B cell (primary cell): ENCODE data around the gene SHE. TPM values are rescaled to one million over a fixed set of nuclear protein-coding genes. Genes with fewer than 3 reads are reported as not detected.

Experiments
- ATAC-seq: fragments of 200-7000 bp; cut with Tn5 transposase; one replicate; pipeline ENCODE4 v1.10.0; 2021; ENCODE audit warnings: low read depth, mild to moderate bottlenecking, moderate number of reproducible peaks, moderate library complexity
- CTCF ChIA-PET: fragments of 350-600 bp; sonication (Branson Sonifier 250); formaldehyde crosslinking; loops from one replicate; lab custom pipeline; 2021; ENCODE audit warnings: antibody characterized with exemption, inconsistent platforms; lab: Charles Lee
- POLR2A ChIA-PET: fragments of 350-600 bp; sonication (Branson Sonifier 250); formaldehyde crosslinking; loops from one replicate; lab custom pipeline; 2021; ENCODE audit warnings: antibody characterized with exemption; lab: Charles Lee
- DNase-seq: peaks from one replicate; pipeline ENCODE4 v3.0.0; 2013
- H2AFZ ChIP-seq: 2 replicates; pipeline ENCODE4 v1.6.1; 2012; ENCODE audit warnings: mild to moderate bottlenecking, low read depth, low read length; ENCODE audit not compliant: insufficient read depth, poor library complexity, severe bottlenecking
- H3K27ac ChIP-seq, 2 donors: 1 replicate in 1 of 2; 2 replicates in 1 of 2; pipeline ENCODE4 v1.5.1; 2012 to 2013; ENCODE audit warnings: low read length in 2 of 2, mild to moderate bottlenecking in 2 of 2, moderate library complexity in 1 of 2
- H3K27me3 ChIP-seq, 4 experiments: fragments of 200-600 bp in 1 of 4; sonication (generic) in 1 of 4; replicated peaks in 1 of 4; 1 replicate in 2 of 4; 2 replicates in 2 of 4; pipeline versions ENCODE4 v1.6.1 to v1.7.0; 2013 to 2016; ENCODE audit warnings: low read length in 3 of 4, mild to moderate bottlenecking in 2 of 4, mixed read lengths in 1 of 4, moderate library complexity in 1 of 4; ENCODE audit not compliant: insufficient read depth in 4 of 4, control insufficient read depth in 3 of 4; ENCODE audit errors: control extremely low read depth in 1 of 4
- H3K36me3 ChIP-seq, 2 experiments: replicated peaks in 1 of 2; 1 replicate in 1 of 2; 2 replicates in 1 of 2; pipeline versions ENCODE4 v1.6.1 to v1.7.1; 2013; ENCODE audit warnings: low read length in 1 of 2; ENCODE audit not compliant: insufficient read depth in 2 of 2, control insufficient read depth in 1 of 2; ENCODE audit errors: control extremely low read depth in 1 of 2, extremely low read depth in 1 of 2
- H3K4me1 ChIP-seq, 2 donors: fragments of 200-600 bp in 1 of 2; sonication (generic) in 1 of 2; 1 replicate in 1 of 2; 2 replicates in 1 of 2; pipeline versions ENCODE4 v1.5.1 to v1.6.1; 2013 to 2017; ENCODE audit warnings: low read length in 2 of 2; ENCODE audit not compliant: control insufficient read depth in 2 of 2, insufficient read depth in 2 of 2
- H3K4me2 ChIP-seq: replicated peaks from 2 replicates; pipeline ENCODE3; 2012; ENCODE audit warnings: mild to moderate bottlenecking, low read depth, low read length; ENCODE audit not compliant: poor library complexity, severe bottlenecking
- H3K4me3 ChIP-seq, 5 experiments: fragments of 200-600 bp in 1 of 5; sonication (generic) in 1 of 5; 1 replicate in 3 of 5; 2 replicates in 2 of 5; pipeline versions ENCODE4 v1.5.1 to v1.7.0; 2011 to 2016; ENCODE audit warnings: low read length in 4 of 5, mild to moderate bottlenecking in 4 of 5, low read depth in 2 of 5, control low read depth in 1 of 5, moderate library complexity in 1 of 5; ENCODE audit not compliant: insufficient read depth in 1 of 5; ENCODE audit errors: control extremely low read depth in 1 of 5, extremely low read depth in 1 of 5
- H3K79me2 ChIP-seq: fragments of 200-600 bp; sonication (generic); one replicate; pipeline ENCODE4 v1.6.0; 2016; ENCODE audit warnings: low read length; ENCODE audit not compliant: control insufficient read depth, insufficient read depth
- H3K9ac ChIP-seq: fragments of 200-600 bp; sonication (generic); 2 replicates; pipeline ENCODE4 v1.6.1; 2017; ENCODE audit warnings: mild to moderate bottlenecking, low read length, moderate library complexity
- H3K9me3 ChIP-seq, 3 donors: one replicate each; pipeline versions ENCODE4 v1.6.1 to v1.7.1; 2013; ENCODE audit warnings: low read length in 2 of 3; ENCODE audit not compliant: control insufficient read depth in 2 of 3, insufficient read depth in 1 of 3; ENCODE audit errors: control extremely low read depth in 1 of 3
- H4K20me1 ChIP-seq: 2 replicates; pipeline ENCODE4 v1.6.0; 2012; ENCODE audit warnings: mild to moderate bottlenecking, low read length; ENCODE audit not compliant: insufficient read depth, control insufficient read depth, poor library complexity, severe bottlenecking
- H3K27ac Mint-ChIP-seq: one replicate; pipeline ENCODE4 v1.8.0; 2021; ENCODE audit warnings: mixed read lengths
- H3K27me3 Mint-ChIP-seq: one replicate; pipeline ENCODE4 v1.8.0; 2021; ENCODE audit warnings: mixed read lengths
- H3K4me1 Mint-ChIP-seq: one replicate; pipeline ENCODE4 v1.8.0; 2021; ENCODE audit warnings: mixed read lengths
- H3K4me3 Mint-ChIP-seq: one replicate; pipeline ENCODE4 v1.8.0; 2021; ENCODE audit warnings: mixed read lengths
- H3K9me3 Mint-ChIP-seq: one replicate; pipeline ENCODE4 v1.8.0; 2022; ENCODE audit warnings: mixed read lengths; ENCODE audit not compliant: insufficient read depth
- CTCF ChIP-seq: fragments of 200-600 bp; IDR thresholded peaks from one replicate; pipeline ENCODE4 v1.8.0; 2022; ENCODE audit warnings: antibody characterized with exemption, mild to moderate bottlenecking
- EZH2 ChIP-seq: IDR thresholded peaks from 2 replicates; pipeline ENCODE4 v1.6.1; 2012; ENCODE audit warnings: borderline replicate concordance, low read depth, mild to moderate bottlenecking, moderate library complexity, low read length; ENCODE audit not compliant: insufficient read depth, poor library complexity, severe bottlenecking
- WGBS: methylation state at CpG from one replicate; pipeline ENCODE4 v1.1.5; 2013; ENCODE audit warnings: missing lambda C conversion rate; ENCODE audit not compliant: insufficient coverage; 5-methylcytosine and 5-hydroxymethylcytosine counted together
- intact Hi-C: fragments of 100-400 bp; cut with micrococcal nuclease; formaldehyde crosslinking; loops from one replicate; pipeline ENCODE4 v1.10.0; 2022
- polyA plus RNA-seq: library from polyadenylated mRNA; depleted of rRNA; stranded (reverse); fragments of >200 nt; gene quantifications from 2 replicates; pipeline ENCODE4 v1.2.3, GENCODE V29; 2012
- total RNA-seq, 2 donors: library from RNA; stranded (reverse); fragments of 120-200 nt in 1 of 2; gene quantifications; 1 replicate in 1 of 2; 2 replicates in 1 of 2; pipeline versions ENCODE4 v1.2.3 to v1.2.4, GENCODE V29; 2013 to 2022

SHE gene
- total and polyA plus RNA-seq, 2 donors (not counting 1 experiment from before 2014, with no cell fraction given), result 0.01 TPM; not detected in 1

GRCh38 chr1:154453161-154453560 is 49.1 kb downstream of the SHE start:
- Mint-ChIP-seq H3K27me3 (no peaks in the 10 kb centered on the region), H3K4me1 (no peaks in the 10 kb centered on the region), H3K27ac (no peak overlapping the region), H3K9me3 (no peaks in the 10 kb centered on the region), H3K4me3 (no peak overlapping the region)
- Histone ChIP-seq H3K79me2 (no peaks in the 10 kb centered on the region), H2AFZ (no peak overlapping the region), H4K20me1 (no peaks in the 10 kb centered on the region), H3K4me1 (no peaks in the 10 kb centered on the region), H3K4me3 (no peak overlapping the region), H3K9ac (no peak overlapping the region), H3K27ac (no peak overlapping the region), H3K4me2 (no peak overlapping the region), H3K36me3 (no peaks in the 10 kb centered on the region), H3K27me3 (no peaks in the 10 kb centered on the region), H3K9me3 (no peaks in the 10 kb centered on the region)
- 90% methylated on average over 4 of the region's 5 CpGs for WGBS
- intact Hi-C loops, result no loop called here
- ChIA-PET POLR2A (no interaction called here), CTCF (no interaction called here)
- no peak for DNase-seq
- no peak for TF ChIP-seq CTCF
- no peak for TF ChIP-seq EZH2
- no peak for ATAC-seq

GRCh38 chr1:154448331-154448811 is 53.8 kb downstream of the SHE start:
- H3K4me3 Mint-ChIP-seq, result no peak overlapping the region
- Histone ChIP-seq H3K4me3 (no peak overlapping the region), H3K36me3 (no peaks in the 10 kb centered on the region), H3K9me3 (no peaks in the 10 kb centered on the region), H4K20me1 (no peaks in the 10 kb centered on the region), H3K27ac (no peak overlapping the region), H3K4me1 (no peaks in the 10 kb centered on the region), H2AFZ (no peak overlapping the region), H3K9ac (no peak overlapping the region), H3K4me2 (no peak overlapping the region), H3K27me3 (no peaks in the 10 kb centered on the region), H3K79me2 (no peaks in the 10 kb centered on the region)
- CTCF ChIA-PET, result no interaction called here
- no peaks in the 10 kb centered on the region for H3K9me3 Mint-ChIP-seq
- TF ChIP-seq CTCF, result no peak
- no peak for TF ChIP-seq EZH2
- intact Hi-C loops, result no loop called here
- DNase-seq, result no peak
- 91% methylated on average over 6 of the region's 7 CpGs for WGBS
- ATAC-seq, result no peak
- no peaks in the 10 kb centered on the region for H3K27me3 Mint-ChIP-seq
- no peaks in the 10 kb centered on the region for H3K4me1 Mint-ChIP-seq
- POLR2A ChIA-PET, result no interaction called here
- H3K27ac Mint-ChIP-seq, result no peak overlapping the region
